Nephron progenitor cell (in vitro differentiated cells): ENCODE measurements around the gene GPR107.

ENCODE experiments used
- DNase-seq: peaks from one replicate; pipeline ENCODE4 v3.0.0; 2021
- H3K27ac Mint-ChIP-seq: 2 replicates; pipeline ENCODE4 v1.8.0; 2021; ENCODE audit warnings: mild to moderate bottlenecking, moderate library complexity, mixed read lengths
- H3K27me3 Mint-ChIP-seq: 2 replicates; pipeline ENCODE4 v1.8.0; 2021; ENCODE audit warnings: mild to moderate bottlenecking, low read depth, mixed read lengths; ENCODE audit not compliant: poor library complexity
- H3K36me3 Mint-ChIP-seq: 2 replicates; pipeline ENCODE4 v1.8.0; 2021; ENCODE audit warnings: low read depth, mixed read lengths
- H3K4me1 Mint-ChIP-seq: 2 replicates; pipeline ENCODE4 v1.8.0; 2021; ENCODE audit warnings: mixed read lengths
- H3K4me3 Mint-ChIP-seq: 2 replicates; pipeline ENCODE4 v1.8.0; 2021; ENCODE audit warnings: mild to moderate bottlenecking, moderate library complexity, mixed read lengths
- H3K9me3 Mint-ChIP-seq: 2 replicates; pipeline ENCODE4 v1.8.0; 2021; ENCODE audit warnings: mild to moderate bottlenecking, moderate library complexity, mixed read lengths
- CTCF ChIP-seq: fragments of 200-600 bp; sonication (generic); IDR thresholded peaks from 2 replicates; pipeline ENCODE4 v1.5.0; 2021; ENCODE audit warnings: antibody characterized with exemption

GPR107 gene

GRCh38 chr9:130117816-130118632 lies 64.3 kb downstream of the GPR107 start:
- Mint-ChIP-seq H3K9me3 (no peaks in the 10 kb centered on the region), H3K4me1 (peaks cover 72% of the 10 kb centered on the region), H3K4me3 (peak overlapping the region; percentile 31), H3K27me3 (no peaks in the 10 kb centered on the region), H3K27ac (peak overlapping the region; percentile 93), H3K36me3 (peaks cover 40% of the 10 kb centered on the region)
- DNase-seq: no peak
- TF ChIP-seq CTCF: no peak

GRCh38 chr9:130118841-130119518 lies 65.3 kb downstream of the GPR107 start:
- Mint-ChIP-seq H3K4me1 (peaks cover 77% of the 10 kb centered on the region), H3K36me3 (peaks cover 40% of the 10 kb centered on the region), H3K9me3 (no peaks in the 10 kb centered on the region), H3K4me3 (no peak overlapping the region), H3K27me3 (no peaks in the 10 kb centered on the region), H3K27ac (peak overlapping the region; percentile 96)
- no peak for TF ChIP-seq CTCF
- no peak for DNase-seq

GRCh38 chr9:130119519-130120298 lies 66.0 kb downstream of the GPR107 start:
- no peak overlapping the region for H3K4me3 Mint-ChIP-seq
- no peak for TF ChIP-seq CTCF
- H3K9me3 Mint-ChIP-seq: no peaks in the 10 kb centered on the region
- no peaks in the 10 kb centered on the region for H3K27me3 Mint-ChIP-seq
- H3K36me3 Mint-ChIP-seq: peaks cover 41% of the 10 kb centered on the region
- peaks cover 85% of the 10 kb centered on the region for H3K4me1 Mint-ChIP-seq
- no peak overlapping the region for H3K27ac Mint-ChIP-seq
- DNase-seq: no peak

GRCh38 chr9:130120299-130120587 lies 66.5 kb downstream of the GPR107 start:
- no peak for TF ChIP-seq CTCF
- H3K27ac Mint-ChIP-seq: peak overlapping the region; percentile 73
- peaks cover 39% of the 10 kb centered on the region for H3K36me3 Mint-ChIP-seq
- DNase-seq: no peak
- no peaks in the 10 kb centered on the region for H3K9me3 Mint-ChIP-seq
- H3K27me3 Mint-ChIP-seq: no peaks in the 10 kb centered on the region
- H3K4me3 Mint-ChIP-seq: no peak overlapping the region
- H3K4me1 Mint-ChIP-seq: peaks cover 88% of the 10 kb centered on the region

GRCh38 chr9:130120832-130121231 lies 67.1 kb downstream of the GPR107 start:
- peak overlapping the region; percentile 73 for H3K27ac Mint-ChIP-seq

More at GRCh38 chr9:130120832-130121231, 67.1 kb downstream of the GPR107 start:
- no peaks in the 10 kb centered on the region for H3K9me3 Mint-ChIP-seq
- H3K4me3 Mint-ChIP-seq: no peak overlapping the region
- H3K27me3 Mint-ChIP-seq: no peaks in the 10 kb centered on the region
- H3K4me1 Mint-ChIP-seq: peaks cover 86% of the 10 kb centered on the region
- peaks cover 34% of the 10 kb centered on the region for H3K36me3 Mint-ChIP-seq
- DNase-seq: no peak
- TF ChIP-seq CTCF: no peak
